Mesendoderm (in vitro differentiated cells): ENCODE data around the gene FAM120A.
A peak's percentile ranks its signal among the peaks of the same experiment; 100 is the strongest.
"Not testable (repeated sequence)": the region's sequence is repeated elsewhere in the genome, so short reads cannot be mapped to it uniquely, and the experiment has no call there.

Source experiments
- DNase-seq: peaks from one replicate; pipeline ENCODE4 v3.0.0; 2013
- H2AK5ac ChIP-seq: 2 replicates; pipeline ENCODE4 v1.6.1; 2013; ENCODE audit warnings: low read length, inconsistent platforms
- H2BK120ac ChIP-seq: 2 replicates; pipeline ENCODE4 v1.6.1; 2013; ENCODE audit warnings: low read depth, mild to moderate bottlenecking, low read length, moderate library complexity, mixed read lengths
- H2BK15ac ChIP-seq: replicated peaks from 2 replicates; pipeline ENCODE4 v1.6.1; 2013; ENCODE audit warnings: low read depth, mild to moderate bottlenecking, moderate library complexity
- H2BK5ac ChIP-seq: 2 replicates; pipeline ENCODE4 v1.6.1; 2013; ENCODE audit warnings: low read length, inconsistent platforms
- H3K18ac ChIP-seq: 2 replicates; pipeline ENCODE4 v1.6.1; 2013; ENCODE audit warnings: mild to moderate bottlenecking, low read length, mixed read lengths
- H3K23ac ChIP-seq: one replicate; pipeline ENCODE4 v1.6.1; 2013; ENCODE audit warnings: low read length
- H3K27ac ChIP-seq: 2 replicates; pipeline ENCODE4 v1.5.1; 2013; ENCODE audit warnings: low read depth, mild to moderate bottlenecking, inconsistent platforms, low read length, moderate library complexity
- H3K27me3 ChIP-seq: 2 replicates; pipeline ENCODE4 v1.6.1; 2013; ENCODE audit warnings: low read length, control low read depth, mild to moderate bottlenecking, inconsistent platforms; ENCODE audit not compliant: insufficient read depth, poor library complexity
- H3K36me3 ChIP-seq: 2 replicates; pipeline ENCODE4 v1.6.1; 2013; ENCODE audit warnings: low read length, inconsistent platforms; ENCODE audit not compliant: control insufficient read depth, insufficient read depth
- H3K4ac ChIP-seq: one replicate; pipeline ENCODE4 v1.6.1; 2013; ENCODE audit warnings: low read depth, mild to moderate bottlenecking, low read length, moderate library complexity
- H3K4me1 ChIP-seq: 2 replicates; pipeline ENCODE4 v1.6.1; 2013; ENCODE audit warnings: low read depth, low read length, inconsistent platforms; ENCODE audit not compliant: control insufficient read depth
- H3K4me2 ChIP-seq: 2 replicates; pipeline ENCODE4 v1.6.1; 2013; ENCODE audit warnings: low read length
- H3K4me3 ChIP-seq: 2 replicates; pipeline ENCODE4 v1.5.1; 2013; ENCODE audit warnings: mild to moderate bottlenecking, low read length
- H3K56ac ChIP-seq: one replicate; pipeline ENCODE4 v1.6.1; 2013; ENCODE audit warnings: low read length
- H3K79me1 ChIP-seq: 2 replicates; pipeline ENCODE4 v1.6.1; 2013; ENCODE audit warnings: low read length, inconsistent platforms
- H3K79me2 ChIP-seq: 2 replicates; pipeline ENCODE4 v1.6.1; 2013; ENCODE audit warnings: mild to moderate bottlenecking, low read length; ENCODE audit not compliant: control insufficient read depth, insufficient read depth
- H3K9ac ChIP-seq: 2 replicates; pipeline ENCODE4 v1.6.1; 2013; ENCODE audit warnings: low read length, inconsistent platforms
- H4K5ac ChIP-seq: one replicate; pipeline ENCODE4 v1.6.1; 2013; ENCODE audit warnings: low read length
- H4K8ac ChIP-seq: one replicate; pipeline ENCODE4 v1.6.1; 2013; ENCODE audit warnings: low read depth, mild to moderate bottlenecking, control low read depth, low read length, moderate library complexity
- WGBS: extraction: QIAGEN DNeasy Blood & Tissue Kit; methylation state at CpG from one replicate; pipeline ENCODE4 v1.1.7; 2013; ENCODE audit warnings: low lambda C conversion rate, missing lambda C conversion rate; ENCODE audit not compliant: insufficient coverage; ENCODE audit errors: extremely low coverage; 5-methylcytosine and 5-hydroxymethylcytosine counted together

FAM120A gene

GRCh38 chr9:93439301-93439700, 12.2 kb upstream of the FAM120A start:
- WGBS: no CpG with 5 or more reads among the region's 6 CpGs
- H3K27ac ChIP-seq, H2AK5ac ChIP-seq, H3K79me1 ChIP-seq, H4K8ac ChIP-seq, H3K4me1 ChIP-seq, H3K18ac ChIP-seq, H3K4ac ChIP-seq, H3K27me3 ChIP-seq, H3K56ac ChIP-seq, H3K23ac ChIP-seq, H4K5ac ChIP-seq, H3K36me3 ChIP-seq, DNase-seq, H2BK120ac ChIP-seq, H2BK5ac ChIP-seq, H3K4me3 ChIP-seq, H3K4me2 ChIP-seq, H3K79me2 ChIP-seq, H3K9ac ChIP-seq, H2BK15ac ChIP-seq: not testable (repeated sequence)

DNA sequence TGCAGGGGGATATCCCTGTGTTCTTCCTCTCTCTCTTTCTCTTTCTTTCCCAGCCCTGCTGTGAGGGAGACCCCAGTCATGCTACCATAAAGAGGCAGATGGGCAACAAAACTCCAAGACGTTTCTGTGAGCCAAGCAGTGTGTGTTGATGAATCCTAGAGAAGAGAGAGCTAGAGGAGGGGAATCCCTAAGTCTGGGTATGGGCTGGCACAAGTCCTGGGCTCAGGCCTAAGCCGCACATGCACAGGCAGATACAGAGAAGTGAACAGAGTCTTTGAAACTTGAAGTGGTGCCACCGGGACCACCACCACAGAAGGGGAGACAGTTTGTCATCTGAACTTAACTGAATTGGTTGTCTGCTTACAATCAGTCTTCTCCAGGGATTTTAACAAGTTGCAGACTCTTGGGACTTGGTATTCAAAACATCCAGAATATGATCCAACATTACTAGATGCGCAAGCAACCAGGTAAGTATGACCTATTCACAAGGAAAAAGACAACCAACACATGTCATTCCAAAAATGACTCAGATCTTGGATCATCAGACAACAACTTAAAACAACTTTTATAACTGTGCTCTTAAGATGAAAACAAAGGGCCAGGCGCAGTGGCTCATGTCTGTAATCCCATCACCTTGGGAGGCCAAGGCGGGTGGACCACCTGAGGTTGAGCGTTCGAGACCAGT, 10.4 kb upstream of the FAM120A start:
- no peak overlapping the region for H2BK120ac ChIP-seq
- no peaks in the 10 kb centered on the region for H3K79me2 ChIP-seq
- no peak overlapping the region for H3K4ac ChIP-seq
- no peak overlapping the region for H3K18ac ChIP-seq
- no peak overlapping the region for H2BK15ac ChIP-seq
- DNase-seq: no peak
- no peaks in the 10 kb centered on the region for H3K27me3 ChIP-seq
- no peak overlapping the region for H4K5ac ChIP-seq
- no peak overlapping the region for H3K4me3 ChIP-seq
- no peak overlapping the region for H3K23ac ChIP-seq
- no CpG with 5 or more reads among the region's 8 CpGs for WGBS
- H2BK5ac ChIP-seq: no peak overlapping the region
- no peak overlapping the region for H3K4me2 ChIP-seq
- H3K56ac ChIP-seq: no peak overlapping the region
- H2AK5ac ChIP-seq: no peak overlapping the region
- no peak overlapping the region for H3K9ac ChIP-seq
- H3K79me1 ChIP-seq: no peaks in the 10 kb centered on the region
- H3K27ac ChIP-seq: no peak overlapping the region
- no peaks in the 10 kb centered on the region for H3K4me1 ChIP-seq
- no peak overlapping the region for H4K8ac ChIP-seq
- peaks cover 2% of the 10 kb centered on the region for H3K36me3 ChIP-seq

DNA sequence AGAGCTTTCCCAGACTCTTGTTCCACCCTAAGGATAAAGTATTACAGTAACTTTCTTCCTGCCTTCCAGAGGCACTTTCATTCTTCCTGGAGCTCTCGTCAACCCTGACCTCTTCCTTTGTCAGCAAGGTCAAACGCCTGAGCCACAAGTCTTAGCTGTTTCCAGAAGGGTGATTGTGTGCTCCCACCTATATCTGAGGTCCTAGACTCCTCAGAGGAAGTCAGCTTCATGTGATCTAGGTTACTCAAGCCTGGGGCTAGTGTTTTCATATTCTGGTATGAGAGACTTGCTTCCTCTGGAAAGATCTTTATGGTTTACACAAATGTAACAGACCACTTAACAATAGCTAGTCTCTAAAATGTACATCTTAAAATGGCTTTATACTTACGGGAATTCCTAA, 5.4 kb upstream of the FAM120A start:
- H3K79me2 ChIP-seq: peaks cover 5% of the 10 kb centered on the region
- no peak for DNase-seq
- no peak overlapping the region for H2BK15ac ChIP-seq
- H3K36me3 ChIP-seq: peaks cover 5% of the 10 kb centered on the region
- no peak overlapping the region for H2BK120ac ChIP-seq
- H3K27ac ChIP-seq: no peak overlapping the region
- no peak overlapping the region for H3K4me3 ChIP-seq
- no peaks in the 10 kb centered on the region for H3K79me1 ChIP-seq
- H2AK5ac ChIP-seq: no peak overlapping the region
- H3K23ac ChIP-seq: no peak overlapping the region
- no peak overlapping the region for H4K5ac ChIP-seq
- no peaks in the 10 kb centered on the region for H3K4me1 ChIP-seq
- H3K4me2 ChIP-seq: no peak overlapping the region
- no peak overlapping the region for H2BK5ac ChIP-seq
- no peaks in the 10 kb centered on the region for H3K27me3 ChIP-seq
- H3K18ac ChIP-seq: no peak overlapping the region
- WGBS: no CpG with 5 or more reads among the region's 3 CpGs
- no peak overlapping the region for H3K9ac ChIP-seq
- no peak overlapping the region for H3K56ac ChIP-seq
- no peak overlapping the region for H4K8ac ChIP-seq
- no peak overlapping the region for H3K4ac ChIP-seq

- Histone ChIP-seq H3K27me3 (no peaks in the 10 kb centered on the region), H3K4me2 (no peak overlapping the region), H3K23ac (no peak overlapping the region), H3K4me3 (no peak overlapping the region), H3K4ac (no peak overlapping the region), H3K56ac (no peak overlapping the region), H3K79me2 (peaks cover 13% of the 10 kb centered on the region), H4K8ac (no peak overlapping the region), H3K4me1 (no peaks in the 10 kb centered on the region), H3K27ac (no peak overlapping the region), H2BK5ac (no peak overlapping the region), H2BK15ac (no peak overlapping the region), H3K79me1 (no peaks in the 10 kb centered on the region), H4K5ac (no peak overlapping the region), H3K18ac (no peak overlapping the region), H3K36me3 (peaks cover 5% of the 10 kb centered on the region), H2AK5ac (no peak overlapping the region), H2BK120ac (no peak overlapping the region), H3K9ac (no peak overlapping the region)
- no CpG with 5 or more reads among the region's 4 CpGs for WGBS
- DNase-seq: no peak
Measured at GRCh38 chr9:93447655-93448054, 3.8 kb upstream of the FAM120A start.

- Histone ChIP-seq H2BK120ac (peak overlapping the region; percentile 93), H3K4me2 (peak overlapping the region; percentile 56), H3K18ac (peak overlapping the region; percentile 70), H3K4me1 (peaks cover 2% of the 10 kb centered on the region), H2BK15ac (no peak overlapping the region), H3K79me2 (peaks cover 49% of the 10 kb centered on the region), H2AK5ac (peak overlapping the region; percentile 32), H3K4ac (peak overlapping the region; percentile 96), H3K79me1 (no peaks in the 10 kb centered on the region), H2BK5ac (peak overlapping the region; percentile 57), H4K8ac (peak overlapping the region; percentile 88), H3K23ac (peak overlapping the region; percentile 83), H3K9ac (peak overlapping the region; percentile 92), H4K5ac (no peak overlapping the region), H3K27me3 (no peaks in the 10 kb centered on the region), H3K4me3 (peak overlapping the region; percentile 66), H3K36me3 (no peaks in the 10 kb centered on the region), H3K56ac (peak overlapping the region; percentile 95), H3K27ac (peak overlapping the region; percentile 93)
- DNase-seq: peak; percentile 65
- no CpG with 5 or more reads among the region's 92 CpGs for WGBS
Measured at GRCh38 chr9:93451849-93452709, 594 bp downstream of the FAM120A start.
